NCI-H2029 treated with DMSO at 0.1 percent for 48 hours (cell line): ENCODE data around the gene HDAC4.

Source experiments
- DNase-seq: peaks from one replicate; lab custom pipeline; 2025; lab: John Stamatoyannopoulos, UW

Gene HDAC4

DNA sequence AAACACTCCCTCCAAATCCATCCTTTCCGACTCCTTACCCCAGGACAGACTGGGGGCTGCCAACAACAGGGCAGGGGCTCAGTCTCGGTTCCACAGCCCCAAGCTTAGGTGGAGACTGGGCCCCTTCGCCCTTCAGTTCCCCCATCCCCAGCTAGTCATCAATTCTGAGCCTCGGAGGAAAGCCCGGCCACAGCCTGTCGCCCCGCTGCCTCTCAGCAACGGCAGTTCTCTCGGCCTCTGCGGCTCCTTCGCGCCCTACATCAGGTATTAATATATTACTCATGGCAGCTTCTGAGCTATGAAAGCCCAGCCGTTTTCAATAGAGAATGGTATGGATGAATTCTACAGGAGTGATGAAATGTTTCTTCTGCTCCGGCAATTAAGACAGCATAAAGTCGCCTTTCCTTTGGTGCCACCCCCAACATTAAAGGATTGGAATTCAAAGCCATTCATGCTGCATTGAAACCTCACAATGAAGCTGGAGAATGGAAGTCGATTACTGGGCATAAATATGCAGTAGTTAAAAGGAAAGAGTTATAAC is 2.8 kb downstream of the HDAC4 start:
- DNase-seq, result no peak

DNA sequence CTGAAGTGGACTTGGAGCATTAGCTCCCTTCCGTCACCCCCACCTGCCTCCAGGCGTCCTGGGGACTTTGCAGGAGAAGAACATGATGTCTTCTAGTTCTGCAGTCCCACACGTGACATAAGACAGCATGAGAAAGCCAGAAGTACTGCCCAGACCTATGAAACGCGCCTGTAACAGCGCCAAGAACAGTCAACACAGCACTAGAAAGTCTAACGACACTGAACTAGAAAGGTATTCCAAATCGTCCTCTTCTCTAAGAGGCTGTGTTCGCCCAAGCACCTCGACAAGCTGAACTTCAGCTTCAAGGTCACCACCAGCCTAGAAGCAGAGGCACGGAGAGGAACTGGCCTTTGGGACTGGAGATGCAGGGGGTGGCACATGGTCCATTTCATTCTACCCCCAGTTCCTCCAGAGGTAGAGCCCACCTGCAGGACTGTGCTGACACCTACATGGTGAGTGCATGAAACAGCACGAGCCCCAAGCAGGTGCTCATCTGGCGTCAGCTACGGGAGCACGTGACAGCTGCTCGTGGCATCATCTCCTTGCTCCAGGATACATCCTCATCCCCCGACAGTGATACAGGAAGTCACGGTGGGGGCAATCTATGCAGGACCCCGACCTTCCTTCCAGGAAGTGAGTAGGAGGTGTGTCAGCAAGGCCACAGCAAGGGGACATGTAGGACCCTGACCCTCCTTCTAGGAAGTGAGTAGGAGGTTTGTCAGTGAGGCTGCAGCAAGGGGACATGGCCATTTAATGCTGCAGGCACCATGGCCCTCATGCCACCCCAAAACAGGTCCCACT is 3.7 kb downstream of the HDAC4 start:
- DNase-seq, result no peak

DNA sequence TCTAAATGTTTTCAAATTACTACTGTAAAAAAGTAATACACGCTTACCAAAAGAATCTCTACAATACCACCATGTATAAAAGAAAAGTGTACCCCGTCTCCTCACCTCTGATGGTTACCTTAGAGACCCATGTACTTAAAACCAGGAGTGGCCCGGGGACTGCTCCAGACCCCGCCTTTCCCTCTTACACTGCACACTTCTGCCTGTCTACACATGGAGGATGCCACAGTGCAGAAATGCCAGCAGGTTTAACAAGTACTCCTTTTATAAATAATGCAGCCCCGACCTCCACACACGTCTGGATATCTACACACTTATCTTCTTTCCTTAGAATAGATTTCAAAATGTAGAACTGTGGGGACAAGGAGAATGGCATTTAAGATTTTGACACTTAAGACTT is 5.3 kb downstream of the HDAC4 start:
- no peak for DNase-seq

DNA sequence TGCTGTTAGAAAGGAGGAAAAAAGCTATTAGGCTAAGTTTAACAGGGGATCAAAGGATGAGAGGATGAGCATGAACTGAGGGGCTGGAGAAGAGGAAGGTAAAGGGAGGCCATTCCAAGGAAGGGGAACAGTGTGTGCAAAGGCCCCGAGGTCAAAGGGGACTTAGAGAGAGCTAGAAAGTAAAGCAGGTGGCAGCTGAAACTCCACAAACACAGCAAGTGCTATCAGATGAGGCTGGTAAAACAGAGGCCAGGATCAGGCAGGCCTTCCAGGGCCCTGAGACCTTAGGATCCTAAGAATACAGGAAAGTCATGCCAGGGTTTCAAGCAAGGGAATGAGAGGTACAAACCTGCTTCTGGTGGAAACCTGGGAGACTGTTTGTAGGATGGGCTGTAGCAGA is 5.8 kb downstream of the HDAC4 start:
- DNase-seq, result no peak

DNA sequence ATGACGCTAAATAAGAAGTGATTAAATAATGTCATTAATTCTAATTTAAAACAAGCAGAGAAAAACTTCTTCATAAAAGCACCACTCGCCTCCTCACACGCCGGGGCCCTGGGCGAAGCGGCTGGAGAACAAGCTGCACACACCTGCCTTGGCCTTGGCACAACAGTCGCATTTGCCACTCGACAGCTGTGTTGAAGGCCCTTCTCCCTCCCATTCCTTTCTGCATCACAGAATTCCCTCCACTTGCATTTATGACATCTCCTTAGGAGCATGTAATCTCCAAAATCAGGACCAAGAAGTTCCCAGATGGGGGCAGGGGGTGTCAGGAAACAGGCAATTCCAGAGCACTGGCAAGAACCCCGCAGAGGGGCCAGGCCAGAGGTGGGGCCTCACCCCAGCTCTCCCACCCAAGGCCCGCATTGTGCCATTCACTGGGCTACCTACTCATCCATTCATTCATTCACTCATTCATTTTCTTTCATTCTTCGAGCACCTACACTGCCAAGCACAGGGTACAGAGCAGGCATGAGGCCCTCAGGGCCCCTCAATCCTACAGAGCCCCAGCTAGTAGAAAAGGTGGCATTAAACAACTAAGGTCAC is 6.4 kb downstream of the HDAC4 start:
- DNase-seq, result peak; percentile 64

DNA sequence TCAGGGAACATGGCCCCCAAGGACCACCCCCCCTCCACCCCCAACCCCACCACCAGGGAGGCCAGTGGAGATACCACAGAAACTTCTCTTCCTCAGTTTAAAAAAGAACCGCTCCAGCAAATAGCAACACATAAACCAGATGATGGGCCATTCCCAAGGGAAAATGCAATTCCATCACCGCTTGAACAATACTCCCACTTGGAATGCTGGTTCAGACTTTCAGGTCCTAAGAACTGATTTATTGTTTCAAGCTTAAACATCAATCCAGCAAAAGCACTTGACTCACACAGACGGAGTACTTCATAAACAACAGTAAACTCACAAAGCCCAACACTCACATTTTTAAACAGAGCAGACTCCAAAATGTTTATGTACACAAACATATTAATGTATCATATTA is 6.9 kb downstream of the HDAC4 start:
- DNase-seq, result peak; percentile 64

DNA sequence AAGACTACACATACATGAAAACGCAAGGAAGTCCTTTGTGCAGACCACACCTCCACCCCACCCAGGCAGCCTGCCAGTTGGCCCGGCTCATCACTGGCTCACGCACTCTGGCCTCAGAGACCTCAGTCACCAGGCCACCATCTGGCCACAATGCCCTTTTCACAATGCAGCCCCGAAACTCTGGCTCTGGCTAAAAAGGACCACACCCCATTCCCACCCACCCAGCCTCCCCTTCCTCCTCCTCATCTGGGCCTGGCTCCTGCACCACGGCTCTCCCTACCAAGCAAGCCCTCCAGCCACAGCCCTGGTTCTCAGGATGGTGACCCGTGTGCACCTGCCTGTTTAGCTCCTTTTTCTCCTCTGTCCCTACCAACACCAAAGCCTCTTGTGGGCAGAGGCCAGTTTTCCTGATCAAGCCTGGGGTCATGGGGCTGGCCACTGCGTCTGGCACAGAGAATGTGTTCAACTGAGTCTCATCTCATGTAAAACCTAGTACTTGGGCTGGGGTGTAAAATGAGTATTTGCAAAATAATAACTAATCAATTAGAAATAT is 7.4 kb downstream of the HDAC4 start:
- DNase-seq, result peak; percentile 13

DNA sequence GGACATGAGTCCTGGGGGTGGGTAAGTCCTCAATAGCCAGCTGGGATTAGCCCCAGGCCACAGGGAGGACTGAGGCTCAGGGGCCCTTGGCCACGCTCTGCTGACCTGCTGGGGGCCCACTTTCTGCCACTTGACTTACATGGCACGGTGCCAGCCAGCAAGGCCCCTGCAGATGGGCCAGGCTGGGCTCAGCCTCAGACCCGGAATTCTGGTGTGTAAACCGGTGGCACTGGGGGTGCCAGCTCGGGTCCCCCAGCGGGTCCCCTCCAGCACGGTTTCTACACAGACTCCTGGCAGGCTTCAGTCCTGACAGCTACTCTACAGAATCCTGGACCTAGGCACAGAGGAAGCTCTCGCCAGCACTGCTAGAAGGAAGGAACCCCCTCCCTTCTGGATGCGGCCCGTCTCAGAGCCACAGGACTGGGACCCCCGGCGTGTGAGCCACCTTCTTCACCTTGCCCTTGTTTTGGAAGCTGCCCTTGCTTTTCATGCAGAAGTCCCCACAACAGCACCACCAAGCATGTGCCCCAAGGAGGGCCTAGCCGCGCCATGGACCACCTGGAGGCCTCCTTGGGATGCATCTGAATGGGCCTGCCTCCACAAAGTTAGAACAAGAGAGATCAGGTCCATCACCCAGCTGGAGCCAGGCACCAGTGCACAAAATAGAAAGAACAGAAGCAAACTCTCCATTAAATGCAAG is 8.0 kb downstream of the HDAC4 start:
- DNase-seq, result no peak

DNA sequence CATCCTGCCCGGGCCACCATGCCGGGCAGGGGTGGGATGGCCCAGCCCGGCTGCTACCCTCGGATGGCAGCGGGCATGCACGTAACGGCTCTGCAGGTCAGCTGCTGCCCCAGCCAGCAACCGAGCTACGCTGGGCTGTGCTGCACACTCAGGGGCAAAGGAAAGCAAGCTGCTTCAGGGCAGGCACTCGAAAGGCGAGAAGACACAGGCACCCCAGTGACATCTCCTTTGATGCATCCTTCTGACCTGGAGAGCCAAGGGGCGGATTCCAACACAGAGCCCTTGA is 8.8 kb downstream of the HDAC4 start:
- DNase-seq, result no peak

DNA sequence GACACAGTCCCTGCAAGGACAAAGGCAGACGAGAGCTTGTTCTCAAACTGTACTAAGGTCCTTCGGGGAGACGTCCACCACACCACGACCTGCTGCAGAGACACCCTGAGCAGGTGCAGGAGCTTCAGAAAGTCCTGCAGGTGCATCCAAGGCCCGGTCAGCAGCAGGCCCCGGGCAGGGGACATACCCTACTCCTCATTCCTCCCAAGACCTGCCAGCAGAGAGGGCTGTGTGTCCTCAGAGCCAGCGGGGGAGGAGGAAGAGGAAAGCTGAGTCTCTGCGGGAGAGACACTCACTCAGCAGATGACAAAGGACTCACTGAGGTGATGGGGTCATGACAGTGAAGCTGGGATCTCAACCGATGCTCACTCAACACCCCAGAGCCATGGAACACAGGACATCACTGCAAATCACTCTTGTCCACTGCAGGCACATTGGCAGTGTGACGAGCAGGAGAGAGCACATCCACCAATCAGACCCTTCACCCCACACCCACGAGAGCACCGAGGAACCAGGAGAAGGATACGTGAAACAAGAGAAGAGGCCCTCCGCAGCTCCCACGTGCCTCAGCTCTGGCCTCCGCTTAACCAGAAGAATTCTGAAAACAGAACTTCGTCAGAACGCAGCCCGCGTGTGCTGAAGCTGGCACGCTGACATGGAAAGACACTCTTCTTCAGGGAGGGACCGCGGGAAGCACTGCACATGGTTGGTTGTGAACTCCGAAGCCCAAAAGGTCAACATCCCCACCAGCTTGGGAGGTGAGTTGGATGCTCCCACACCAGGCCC is 9.3 kb downstream of the HDAC4 start:
- no peak for DNase-seq

DNA sequence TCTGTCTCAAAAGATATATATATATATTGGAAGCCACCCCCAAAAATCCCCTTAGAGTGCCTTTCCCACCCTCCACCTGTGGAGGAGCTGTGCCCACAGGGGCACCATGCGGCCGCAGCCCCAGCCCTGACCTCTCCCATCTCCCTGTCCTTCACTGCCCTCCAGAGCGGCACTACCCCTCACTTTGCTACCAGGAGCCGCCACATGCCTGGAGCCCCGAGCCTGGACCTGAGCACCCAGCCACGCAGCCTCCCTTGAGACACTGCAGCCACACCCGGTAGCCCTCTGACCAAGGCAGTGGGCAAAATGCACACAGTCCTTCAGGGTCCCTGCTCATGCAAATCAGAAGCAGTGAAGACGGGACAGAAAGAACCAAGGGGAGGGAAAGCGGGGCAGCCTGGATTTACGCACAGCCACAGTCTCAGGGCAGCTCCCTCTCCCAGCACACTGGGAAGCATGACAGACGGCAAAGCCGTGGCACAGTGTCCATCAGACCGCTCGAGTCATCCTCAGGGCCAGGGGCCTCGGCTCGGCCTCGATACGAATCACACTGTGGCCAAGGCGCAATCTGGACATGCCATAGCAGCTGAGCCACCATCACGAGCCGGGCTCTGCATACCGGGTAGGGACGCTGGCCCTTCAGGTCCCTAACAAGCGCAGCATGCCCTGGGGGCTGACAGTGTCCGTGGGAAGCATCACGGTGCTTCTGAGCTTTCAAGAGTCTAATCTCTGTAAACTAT is 10.1 kb downstream of the HDAC4 start:
- DNase-seq, result no peak

DNA sequence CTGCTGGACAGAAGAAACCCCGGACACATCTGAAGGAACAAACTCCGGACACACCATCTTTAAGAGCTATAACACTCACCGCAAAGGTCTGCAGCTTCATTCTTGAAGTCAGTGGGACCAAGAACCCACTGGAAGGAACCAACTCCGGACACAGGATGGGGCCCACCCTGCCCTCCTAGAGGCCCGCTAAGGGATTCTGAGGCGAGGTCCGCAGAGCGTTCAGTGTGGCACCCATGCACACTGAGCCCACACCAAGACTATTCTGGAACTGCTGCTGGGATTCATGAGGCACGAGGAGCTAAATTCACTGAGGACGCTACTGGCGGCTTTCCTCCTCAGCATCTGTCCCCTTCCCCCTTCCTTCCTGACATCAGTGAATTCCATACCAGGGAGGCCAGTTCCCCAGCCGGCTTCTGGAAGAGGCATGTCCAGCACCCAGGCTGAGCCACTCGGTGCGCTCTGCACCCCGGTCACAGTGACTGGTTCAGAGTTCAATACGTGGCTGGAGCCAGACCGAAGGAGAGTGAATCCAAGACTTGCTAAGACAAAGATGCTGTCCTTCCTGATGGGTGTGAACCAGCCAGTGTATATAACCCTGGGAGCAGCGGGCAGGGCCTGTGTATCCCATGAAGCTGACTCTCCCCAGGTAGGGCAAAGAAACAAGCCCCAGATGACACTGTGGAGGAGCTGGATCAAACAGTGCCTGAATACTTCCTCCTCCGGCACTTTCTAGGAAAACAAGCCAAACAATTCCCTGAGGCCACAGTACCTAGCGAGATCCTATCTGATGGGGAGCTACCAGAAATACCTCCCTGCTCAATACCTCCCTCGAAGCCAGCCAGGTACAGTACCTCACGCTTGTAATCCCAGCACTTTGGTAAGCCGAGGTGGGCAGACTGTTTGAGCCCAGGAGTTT is 11.1 kb downstream of the HDAC4 start:
- DNase-seq, result no peak

DNA sequence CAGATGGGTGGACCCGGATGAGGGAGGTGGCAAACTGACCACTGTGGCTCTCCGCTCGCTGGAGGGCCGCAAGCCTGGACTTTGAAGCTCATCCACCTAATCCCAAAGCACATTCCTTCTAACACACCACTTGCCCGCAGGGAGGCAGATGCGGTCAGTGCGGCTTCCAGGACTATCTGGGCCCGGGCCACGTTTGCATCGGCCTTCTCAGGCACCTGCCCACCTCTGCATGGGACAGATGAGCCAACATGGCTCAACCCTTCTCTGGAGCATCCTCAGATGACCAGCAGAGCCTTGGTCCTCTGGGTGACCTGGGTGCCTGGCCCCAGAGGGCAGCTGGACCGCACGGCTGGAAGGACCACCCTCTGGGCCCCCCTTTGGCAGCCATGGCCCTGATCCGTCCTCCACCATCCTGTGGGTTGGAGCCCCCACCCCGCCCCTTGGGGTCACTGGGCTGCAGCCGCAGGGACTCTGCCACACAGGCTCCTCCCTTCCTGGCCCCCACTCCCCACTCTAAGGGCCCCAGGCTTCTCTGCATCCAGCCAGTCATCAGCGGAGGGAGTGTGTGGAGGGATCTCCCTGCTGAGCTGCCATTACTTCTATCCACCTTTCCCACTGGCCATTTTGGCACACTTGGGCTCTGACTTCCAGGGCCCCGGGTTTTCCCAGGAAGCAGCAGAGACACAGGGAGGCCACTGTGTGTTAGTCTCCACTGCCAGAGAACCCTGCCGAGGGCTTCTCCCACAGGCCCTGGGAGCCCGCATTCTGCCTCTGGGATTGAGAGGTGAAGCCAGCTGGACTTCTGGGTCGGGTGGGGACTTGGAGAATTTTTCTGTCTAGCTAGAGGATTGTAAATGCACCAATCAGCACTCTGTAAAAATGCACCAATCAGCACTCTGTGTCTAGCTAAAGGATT is 12.3 kb downstream of the HDAC4 start:
- DNase-seq, result no peak

DNA sequence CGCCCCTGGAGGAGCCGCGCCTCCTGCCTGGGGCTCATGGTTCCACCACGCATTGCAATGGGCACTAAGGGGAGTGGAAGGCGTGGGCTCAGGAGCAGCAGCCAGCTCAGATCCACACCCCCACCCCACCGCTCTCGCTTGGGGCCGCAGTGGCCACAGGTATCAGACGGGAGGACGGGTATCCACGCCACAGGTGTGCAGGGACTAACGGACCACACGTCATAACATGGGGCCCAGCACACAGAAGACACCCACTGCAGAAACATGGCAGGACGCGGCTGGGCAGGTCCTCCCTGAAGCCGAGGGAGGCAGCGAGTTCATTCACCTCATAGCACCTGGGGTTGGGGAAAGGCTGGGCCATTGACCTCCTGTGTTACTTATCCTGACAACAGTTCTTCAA is 13.0 kb downstream of the HDAC4 start:
- DNase-seq, result no peak

DNA sequence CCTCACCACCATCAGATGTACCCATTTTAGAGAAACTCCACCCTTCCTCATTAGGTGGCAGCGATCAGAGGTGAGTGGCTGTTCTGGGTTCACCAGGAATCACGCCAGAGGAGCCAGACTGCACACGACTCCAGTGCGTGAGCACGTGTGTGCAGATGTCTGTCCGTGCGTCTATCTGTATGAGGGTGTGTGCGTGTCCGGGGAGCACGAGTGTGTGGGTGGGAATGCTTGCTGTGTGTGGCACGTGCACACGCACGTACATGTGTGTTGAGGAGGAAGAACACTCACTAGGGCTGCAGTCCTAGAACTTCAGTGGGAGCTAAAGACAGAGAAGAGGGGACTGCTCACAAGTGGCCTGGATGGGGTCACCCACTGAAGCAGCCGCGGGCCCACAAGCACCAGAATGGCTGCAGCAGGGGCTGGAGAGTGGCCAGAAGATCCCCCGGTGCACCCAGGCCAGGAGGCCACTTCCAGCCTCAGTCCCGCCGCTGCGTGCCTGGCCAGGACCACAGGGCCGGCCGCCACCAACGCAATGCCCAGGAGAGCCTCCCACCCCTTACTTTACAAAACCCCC is 13.9 kb downstream of the HDAC4 start:
- DNase-seq, result no peak

DNA sequence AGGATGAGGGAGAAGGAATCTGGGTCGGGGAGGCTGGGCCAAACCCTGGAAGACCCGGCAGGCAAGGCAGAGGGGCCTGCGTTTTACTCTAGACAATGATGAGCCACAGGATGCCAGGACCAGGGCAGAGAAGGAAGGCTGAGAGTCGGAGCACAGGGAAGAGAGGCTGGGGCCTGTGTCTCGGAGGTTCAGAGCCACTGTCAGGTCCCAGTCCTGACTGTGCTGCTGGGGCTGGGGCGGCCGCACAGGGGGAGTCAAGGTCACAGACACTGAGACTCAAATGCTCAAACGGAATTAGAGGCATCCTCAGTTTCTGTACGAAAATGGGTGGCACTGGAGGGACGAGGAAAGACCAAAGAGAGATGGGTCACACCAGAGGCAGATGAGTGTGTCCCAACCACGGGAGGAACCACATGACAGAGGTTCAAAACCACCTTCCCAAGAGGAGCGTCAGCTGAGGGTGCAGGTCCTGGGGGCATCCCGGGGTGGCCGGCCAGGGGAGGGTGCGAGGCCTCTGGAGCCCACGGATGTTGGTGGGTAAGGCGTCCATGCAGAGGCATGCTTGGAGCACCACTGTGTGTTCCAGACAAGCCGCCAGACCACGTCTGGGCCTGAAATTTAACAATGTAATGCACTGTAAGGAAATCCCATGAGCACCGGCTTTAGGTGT is 14.7 kb downstream of the HDAC4 start:
- no peak for DNase-seq

DNA sequence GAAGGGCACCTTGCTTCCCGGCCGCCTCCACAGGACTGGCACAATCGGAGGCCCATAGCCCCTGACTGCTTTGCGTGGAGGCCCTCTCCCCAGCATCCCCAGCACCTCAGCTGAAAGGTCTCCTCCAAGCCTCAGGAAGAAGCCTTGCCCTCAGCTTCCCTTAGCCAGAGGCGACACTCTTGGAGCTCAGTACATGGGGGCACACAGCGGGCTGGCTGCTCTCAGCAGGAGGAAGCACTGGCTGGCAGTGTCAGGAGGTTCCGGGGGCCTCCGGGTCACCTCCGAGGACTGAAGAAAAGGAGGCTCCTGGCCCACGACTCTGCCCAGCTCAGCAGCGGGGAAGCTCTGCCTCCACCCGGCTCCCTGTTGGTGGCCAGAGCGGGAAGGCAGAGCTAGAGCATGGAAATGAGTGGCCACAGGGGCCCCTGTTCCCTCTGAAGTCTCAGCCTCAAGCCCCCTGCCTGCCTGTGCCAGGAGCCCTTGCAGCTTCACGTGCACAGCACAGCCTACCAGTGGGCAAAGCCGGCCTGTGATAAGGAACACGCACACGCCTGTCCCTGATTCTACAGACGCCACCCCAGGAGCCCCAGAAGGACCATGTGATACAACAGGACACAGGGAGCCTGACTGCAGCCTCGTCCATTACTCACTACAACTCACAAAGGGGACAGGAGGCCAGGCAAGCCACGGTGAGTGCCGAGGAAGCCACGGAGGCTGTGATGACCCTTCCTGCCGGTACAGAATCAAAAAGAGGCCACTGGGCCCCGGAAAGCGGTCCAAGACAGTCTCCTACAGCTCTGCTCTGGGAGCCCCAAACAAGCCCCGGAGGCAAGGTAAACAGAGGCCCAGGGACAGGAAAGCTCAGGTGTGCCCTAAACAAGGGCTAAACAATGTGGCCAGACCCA is 15.5 kb downstream of the HDAC4 start:
- no peak for DNase-seq
